Measurements from ENCODE around the gene DDX39B.
A peak's percentile ranks its signal among the peaks of the same experiment; 100 is the strongest.

DDX39B gene

GRCh38 chr6:31529329-31530150, 12.3 kb downstream of the DDX39B start (continued):
- 0 out of 2 replicates have a peak, but pooled peaks have one; percentile 19 for TF ChIP-seq HIC1 (tag by site-specific recombination; IDR thresholded peaks at IDR 0.05)
- TF ChIP-seq ZEB2 (tag by site-specific recombination; IDR thresholded peaks at IDR 0.05) = peak; percentile 68
- no peak for TF ChIP-seq ZNF16 (tag by site-specific recombination; IDR thresholded peaks at IDR 0.05; ENCODE audit: low read depth)
- no peak for TF ChIP-seq ZNF677 (tag by site-specific recombination; IDR thresholded peaks at IDR 0.05)
- TF ChIP-seq ZNF692 (tag by site-specific recombination; IDR thresholded peaks at IDR 0.05) = peak; percentile 68; the same call in 1 of the 2 replicates
- no peak for TF ChIP-seq OSR2 (tag by site-specific recombination; IDR thresholded peaks at IDR 0.05)
- TF ChIP-seq ZBTB17 (tag by site-specific recombination; IDR thresholded peaks at IDR 0.05) = 0 out of 2 replicates have a peak, but pooled peaks have one; percentile 20
- TF ChIP-seq ZNF274 (IDR thresholded peaks at IDR 0.05; ENCODE audit: low read length) = no peak
- no peak for TF ChIP-seq ZNF274 (tag by site-specific recombination; IDR thresholded peaks at IDR 0.05; ENCODE audit: borderline replicate concordance)
- peak; percentile 8; the same call in 1 of the 2 replicates for TF ChIP-seq ZSCAN30 (tag by site-specific recombination; IDR thresholded peaks at IDR 0.05)
- no peak for TF ChIP-seq ZNF202 (tag by site-specific recombination; IDR thresholded peaks at IDR 0.05; ENCODE audit: borderline replicate concordance)
- TF ChIP-seq ZFP41 (tag by site-specific recombination; IDR thresholded peaks at IDR 0.05; ENCODE audit: borderline replicate concordance) = no peak
- TF ChIP-seq PRDM10 (tag by site-specific recombination; IDR thresholded peaks at IDR 0.05) = 0 out of 2 replicates have a peak, but pooled peaks have one; percentile 7

GRCh38 chr6:31528821-31529328, 12.9 kb downstream of the DDX39B start, which contains the start of gene MCCD1:
Gene MCCD1 (plus strand): TSS chr6:31528962. CDS start chr6:31529015, 53 bp downstream.
- Histone ChIP-seq H3K36me3 (ENCODE audit: control insufficient read depth in 2 of 2, insufficient read depth in 1 of 2, low read length in 2 of 2) (peaks cover 35 to 49% of the 10 kb centered on the region in 2 experiments), H3K4me1 (ENCODE audit: control insufficient read depth, insufficient read depth, low read length) (peaks cover 3% of the 10 kb centered on the region), H3K9me3 (ENCODE audit: control insufficient read depth, insufficient read depth, low read depth, low read length) (no peaks in the 10 kb centered on the region), H3K4me3 (ENCODE audit: low read depth, low read length) (no peak within 1 kb of the TSS), H3K27ac (ENCODE audit: extremely low read depth, low read depth, low read length) (no peak within 1 kb of the TSS)
- POLR2A ChIA-PET = interaction anchor here (0.5 to 6.3 kb wide), 14 partner anchors 9 to 657 kb away, joined by 3 to 112 read pairs (median 6); partner anchors contain the start of genes ABHD16A, C6orf47, DDX39B and HSPA1A
- CTCF ChIA-PET = interaction anchor here (1.0 to 2.7 kb wide), 6 partner anchors 12 to 70 kb away, joined by 3 to 26 read pairs (median 4); partner anchors contain the start of gene DDX39B
- TF ChIP-seq TSHZ1 (tag by site-specific recombination; IDR thresholded peaks at IDR 0.05; ENCODE audit: borderline replicate concordance) = no peak
- peak; percentile 13 for TF ChIP-seq ZBTB26 (tag by site-specific recombination; optimal IDR thresholded peaks at IDR 0.05)
- peak; percentile 68 for TF ChIP-seq HIC1 (tag by site-specific recombination; IDR thresholded peaks at IDR 0.05)
- peak; percentile 63 for TF ChIP-seq IKZF3 (tag by site-specific recombination; IDR thresholded peaks at IDR 0.05)
- TF ChIP-seq SCRT2 (tag by site-specific recombination; IDR thresholded peaks at IDR 0.05) = 0 out of 2 replicates have a peak, but pooled peaks have one; percentile 46
- TF ChIP-seq ZNF621 (tag by site-specific recombination; IDR thresholded peaks at IDR 0.05) = no peak
- 0 out of 2 replicates have a peak, but pooled peaks have one; percentile 17 for TF ChIP-seq ZNF585B (tag by site-specific recombination; IDR thresholded peaks at IDR 0.05)
